NCI-H82 (cell line): ENCODE data around the gene CPNE4.

Experiments
- DNase-seq: peaks from one replicate; lab custom pipeline; 2025; lab: John Stamatoyannopoulos, UW

The CPNE4 gene

GRCh38 chr3:131694376-131694775, 340.4 kb downstream of the CPNE4 start:
- no peak for DNase-seq

GRCh38 chr3:131692356-131692755, 342.5 kb downstream of the CPNE4 start:
- no peak for DNase-seq

GRCh38 chr3:131690800-131691199, 344.0 kb downstream of the CPNE4 start:
- DNase-seq: no peak

GRCh38 chr3:131688370-131688769, 346.4 kb downstream of the CPNE4 start:
- no peak for DNase-seq

GRCh38 chr3:131669600-131669999, 365.2 kb downstream of the CPNE4 start:
- no peak for DNase-seq

- no peak for DNase-seq
These were observed 376.0 kb downstream of the CPNE4 start for GRCh38 chr3:131658771-131659170.

- no peak for DNase-seq
These were observed 376.7 kb downstream of the CPNE4 start for GRCh38 chr3:131658115-131658514.

- peak; percentile 34 for DNase-seq
These were observed 379.6 kb downstream of the CPNE4 start for GRCh38 chr3:131655070-131655690.

GRCh38 chr3:131645638-131646037, 389.2 kb downstream of the CPNE4 start:
- DNase-seq: no peak

GRCh38 chr3:131636266-131636775, 398.5 kb downstream of the CPNE4 start:
- no peak for DNase-seq

- peak; percentile 9 for DNase-seq
These were observed 404.0 kb downstream of the CPNE4 start for GRCh38 chr3:131630807-131631206.

- no peak for DNase-seq
These were observed 404.7 kb downstream of the CPNE4 start for GRCh38 chr3:131630097-131630496.

GRCh38 chr3:131623431-131623830, 411.4 kb downstream of the CPNE4 start:
- DNase-seq: no peak

- DNase-seq: no peak
These were observed 412.1 kb downstream of the CPNE4 start for GRCh38 chr3:131622726-131623125.

- DNase-seq: no peak
These were observed 413.8 kb downstream of the CPNE4 start for GRCh38 chr3:131620977-131621376.

GRCh38 chr3:131619821-131620220, 415.0 kb downstream of the CPNE4 start:
- DNase-seq: peak; percentile 80

- DNase-seq: peak; percentile 59
These were observed 418.1 kb downstream of the CPNE4 start for GRCh38 chr3:131616719-131617118.

GRCh38 chr3:131612745-131613144, 422.1 kb downstream of the CPNE4 start:
- no peak for DNase-seq

- no peak for DNase-seq
These were observed 424.6 kb downstream of the CPNE4 start for GRCh38 chr3:131610174-131610573.

- DNase-seq: no peak
These were observed 426.1 kb downstream of the CPNE4 start for GRCh38 chr3:131608741-131609140.

GRCh38 chr3:131608296-131608695, 426.5 kb downstream of the CPNE4 start:
- no peak for DNase-seq

GRCh38 chr3:131605916-131606315, 428.9 kb downstream of the CPNE4 start:
- no peak for DNase-seq

GRCh38 chr3:131602011-131602779, 432.6 kb downstream of the CPNE4 start:
- DNase-seq: peak; percentile 68
